Fibroblast of skin of scalp (primary cell): ENCODE results near the gene NUS1. TPM values are rescaled to one million over a fixed set of nuclear protein-coding genes. Genes with fewer than 3 reads are reported as not detected.
A peak's percentile ranks its signal among the peaks of the same experiment; 100 is the strongest.
"Not testable (repeated sequence)": the region's sequence is repeated elsewhere in the genome, so short reads cannot be mapped to it uniquely, and the experiment has no call there.

Experiments used
- DNase-seq: peaks from one replicate; pipeline ENCODE4 v3.0.0-alpha.2; 2013
- polyA plus RNA-seq, 2 experiments: library from polyadenylated mRNA; unstranded; fragments of 120-200 nt; gene quantifications; one replicate each; pipeline ENCODE4 v1.2.1, GENCODE V29; 2013; ENCODE audit not compliant: insufficient read length in 2 of 2

Gene NUS1
- polyA plus RNA-seq (2013, experiment 1 of 2; ENCODE audit: insufficient read length), result 37.7 TPM
- 41.2 TPM for polyA plus RNA-seq (2013, experiment 2 of 2; ENCODE audit: insufficient read length)

GRCh38 chr6:117674991-117675657, at the start of gene NUS1:
TSS of gene NUS1 (plus strand) at chr6:117675469. CDS start at chr6:117675671, 202 bp downstream.
- DNase-seq, result peak; percentile 99

DNA sequence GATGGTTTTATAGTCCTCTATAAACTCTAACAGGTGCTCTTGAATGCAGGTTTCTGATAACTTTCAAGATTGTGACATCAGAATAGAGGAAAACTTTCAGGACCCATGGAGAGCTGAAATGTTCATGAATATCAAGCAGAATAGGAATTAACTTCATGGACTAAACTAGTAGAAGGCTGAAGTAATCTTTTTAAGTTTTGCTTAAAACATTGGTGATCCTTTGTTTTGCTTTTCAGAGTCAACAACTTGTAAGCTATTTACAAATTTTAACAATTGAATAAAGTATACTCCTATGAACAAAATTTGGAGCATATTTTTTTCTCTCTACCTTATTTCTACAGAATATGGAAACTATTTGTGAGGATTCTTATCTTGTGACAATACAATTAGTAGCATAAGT, 47.7 kb upstream of the NUS1 start:
- no peak for DNase-seq

GRCh38 chr6:117629119-117629660, 46.1 kb upstream of the NUS1 start:
- no peak for DNase-seq

- no peak for DNase-seq
Observed at GRCh38 chr6:117637770-117638169, 37.5 kb upstream of the NUS1 start.

DNA sequence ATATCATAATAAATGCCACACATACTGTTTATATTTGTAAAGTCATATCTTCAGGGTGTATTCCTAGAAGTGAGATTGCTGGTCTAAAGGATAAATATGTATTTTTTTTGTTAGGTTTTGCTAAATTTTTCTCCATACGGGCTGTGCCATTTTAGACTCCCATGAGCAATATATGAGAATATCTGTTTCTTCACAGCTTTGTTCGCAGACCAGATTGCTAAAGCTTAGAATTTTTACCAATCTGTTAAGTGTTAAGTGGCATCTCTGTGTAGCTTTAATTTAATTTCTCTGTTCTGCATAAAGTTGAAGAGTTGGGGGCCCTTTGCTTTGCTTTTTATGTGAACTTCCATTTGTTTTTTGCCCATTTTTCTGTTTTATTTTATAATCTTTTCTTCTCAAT, 32.3 kb upstream of the NUS1 start:
- DNase-seq, result no peak

- DNase-seq, result not testable (repeated sequence)
Observed at GRCh38 chr6:117651984-117652383, 23.3 kb upstream of the NUS1 start.

GRCh38 chr6:117653949-117654348, 21.3 kb upstream of the NUS1 start:
- DNase-seq, result no peak

DNA sequence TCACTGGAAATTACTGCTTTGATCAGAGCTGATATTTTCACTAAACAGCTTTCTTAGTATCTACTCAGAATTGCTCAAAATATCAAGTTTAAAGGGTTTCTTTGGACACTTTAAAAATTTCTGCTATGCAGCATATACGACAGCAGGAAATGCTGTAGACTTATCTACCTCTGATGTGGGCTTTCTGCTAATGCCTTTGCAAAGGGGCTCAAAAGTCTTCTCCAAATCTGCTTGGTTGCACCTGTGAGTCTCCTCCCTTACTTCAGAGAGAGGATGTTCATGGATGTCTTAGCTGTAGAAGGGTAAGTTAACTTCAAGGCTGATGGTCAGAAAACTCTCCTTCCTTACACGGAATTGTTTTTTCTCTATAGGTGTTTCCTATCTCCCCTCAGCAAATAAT, 19.9 kb upstream of the NUS1 start:
- no peak for DNase-seq

DNA sequence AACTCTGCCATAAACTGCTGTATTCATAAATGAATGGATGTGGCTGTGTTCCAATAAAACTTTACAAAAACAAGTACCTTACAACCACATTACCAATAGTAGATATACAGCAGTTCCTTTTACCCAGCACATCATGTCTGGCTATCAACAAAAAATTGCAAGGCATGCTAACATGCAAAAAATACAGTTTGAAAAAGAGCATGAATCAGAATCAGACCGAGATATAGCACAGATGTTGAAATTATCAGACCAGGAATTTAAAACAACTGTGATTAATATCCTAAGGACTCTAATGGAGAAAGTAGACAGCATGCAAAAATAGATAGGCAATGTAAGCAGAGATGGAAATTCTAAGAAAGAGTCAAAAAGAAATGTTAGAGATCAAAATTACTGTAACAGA, 8.4 kb upstream of the NUS1 start:
- DNase-seq, result no peak

GRCh38 chr6:117668736-117669135, 6.5 kb upstream of the NUS1 start:
- DNase-seq, result no peak

GRCh38 chr6:117674503-117674902, 766 bp upstream of the NUS1 start:
- DNase-seq, result no peak

- not testable (repeated sequence) for DNase-seq
Observed at GRCh38 chr6:117675658-117676301, 511 bp downstream of the NUS1 start.

GRCh38 chr6:117676577-117677218, 1.4 kb downstream of the NUS1 start:
- DNase-seq, result no peak

DNA sequence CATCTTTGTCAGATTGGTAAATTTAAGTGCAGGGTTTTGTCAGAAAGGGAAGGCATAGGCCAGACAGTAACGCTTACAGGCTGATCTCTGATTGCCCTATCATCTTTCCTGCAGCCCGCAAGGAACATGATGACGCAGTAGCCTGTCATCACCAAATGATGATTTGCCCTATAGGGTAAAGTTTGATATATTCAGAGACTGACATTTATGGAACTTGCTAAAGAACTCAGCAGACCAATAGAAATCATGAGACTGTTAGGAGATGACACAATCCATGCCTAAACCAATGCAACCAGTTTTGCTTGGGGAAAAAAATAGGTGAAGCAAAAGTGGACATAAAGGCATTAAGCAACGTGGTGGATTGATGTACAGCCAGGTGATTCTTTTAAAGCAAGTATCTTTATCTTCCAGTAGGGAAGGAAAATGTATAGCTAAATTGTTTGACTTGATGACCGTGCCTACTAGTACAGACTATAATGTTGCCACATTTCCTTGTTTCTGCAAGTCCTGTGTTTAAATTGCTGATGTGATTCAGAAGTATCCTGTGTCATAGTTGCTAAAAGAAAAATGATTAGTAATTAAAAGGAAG, 2.4 kb downstream of the NUS1 start:
- peak; percentile 9 for DNase-seq

DNA sequence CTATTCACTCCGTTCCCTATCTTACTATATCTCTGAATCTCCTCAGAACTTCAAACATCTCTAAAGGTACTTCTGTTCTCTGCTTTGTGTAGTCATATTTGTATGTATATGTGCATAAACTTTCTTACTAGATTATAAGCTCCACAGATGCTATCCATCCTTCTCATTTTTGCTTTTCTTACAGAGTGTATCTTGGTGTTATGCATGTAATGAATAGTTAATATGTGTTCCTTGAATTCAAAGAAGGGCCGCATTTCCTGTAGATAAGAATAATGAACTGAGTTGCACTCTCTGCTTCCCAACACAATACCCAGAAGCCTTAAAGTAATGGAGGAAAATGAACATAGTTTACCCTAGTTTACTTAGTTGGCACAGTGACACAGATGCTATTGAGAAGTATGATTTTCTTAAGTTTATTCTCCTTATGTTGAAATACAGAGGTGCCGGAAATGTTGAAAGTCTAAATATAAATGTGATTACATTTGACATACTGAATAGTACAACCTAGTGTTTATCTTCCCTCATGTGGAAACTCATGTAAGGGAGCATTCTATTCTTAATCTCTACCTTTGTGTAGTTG, 6.0 kb downstream of the NUS1 start:
- no peak for DNase-seq

DNA sequence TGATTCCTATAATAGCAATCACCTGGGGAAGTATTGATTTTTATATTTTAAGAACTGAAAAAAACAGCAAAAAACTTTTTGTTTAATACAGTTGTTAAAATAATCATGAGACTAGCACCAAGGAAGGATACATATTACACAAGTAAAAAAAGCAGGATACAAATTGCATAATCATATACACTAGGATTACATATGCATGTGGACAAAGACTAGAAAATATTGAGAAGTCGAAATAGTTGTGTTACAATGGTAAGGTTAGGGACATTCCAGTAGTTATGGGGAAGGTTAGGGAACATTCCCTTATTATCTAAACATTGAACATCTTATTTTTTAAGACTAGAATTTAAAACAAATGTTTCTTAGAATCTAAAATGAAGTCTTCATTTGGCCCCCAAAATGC, 9.5 kb downstream of the NUS1 start:
- no peak for DNase-seq

- no peak for DNase-seq
Observed at GRCh38 chr6:117685359-117685758, 10.1 kb downstream of the NUS1 start.

GRCh38 chr6:117687021-117687648, 11.9 kb downstream of the NUS1 start:
- DNase-seq, result no peak

GRCh38 chr6:117689584-117689983, 14.3 kb downstream of the NUS1 start:
- not testable (repeated sequence) for DNase-seq

DNA sequence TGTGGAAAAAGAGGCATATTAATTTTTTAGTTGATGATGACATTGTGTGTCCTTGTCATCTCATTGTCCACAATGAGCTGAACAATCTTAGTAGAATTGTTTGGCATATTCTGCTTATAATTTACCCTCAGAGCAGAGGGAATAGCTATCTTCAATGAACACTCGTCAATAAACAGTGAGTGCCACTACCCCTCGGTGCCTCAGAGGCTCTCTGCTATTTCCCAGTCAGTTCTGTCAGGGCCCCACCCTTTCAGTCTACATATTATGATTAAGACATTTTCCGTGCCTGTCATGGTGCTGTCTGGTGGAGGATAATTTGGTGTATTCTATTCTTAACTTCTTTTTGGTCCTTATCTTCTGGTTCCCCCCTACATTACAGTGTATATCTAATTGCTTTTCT, 31.2 kb downstream of the NUS1 start:
- DNase-seq, result no peak

DNA sequence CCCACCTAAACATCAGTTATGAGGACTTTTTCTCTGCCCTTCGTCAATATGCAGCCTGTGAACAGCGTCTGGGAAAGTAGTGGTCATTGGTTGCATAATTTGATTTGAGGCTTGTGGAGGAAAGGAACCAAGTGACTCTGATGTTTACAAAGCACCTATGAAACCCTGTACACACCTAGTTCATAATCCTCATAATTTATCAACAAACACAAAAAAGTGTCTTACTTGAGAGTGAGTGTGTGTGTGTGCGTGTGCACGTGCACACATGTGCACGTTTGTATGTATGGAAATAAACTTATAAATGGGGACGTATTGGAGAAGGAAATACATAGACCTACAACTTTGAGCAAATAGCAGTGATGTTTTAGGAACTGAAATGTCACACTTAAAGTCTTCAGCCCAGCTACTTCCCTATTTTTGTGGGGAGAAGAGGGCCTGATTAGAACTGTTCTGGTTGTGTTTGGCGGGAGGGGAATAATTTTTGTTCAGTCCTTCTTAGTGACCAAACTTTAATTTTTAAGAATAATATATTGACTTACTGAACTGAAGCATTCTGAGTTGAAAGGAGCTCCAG, 31.8 kb downstream of the NUS1 start:
- not testable (repeated sequence) for DNase-seq

DNA sequence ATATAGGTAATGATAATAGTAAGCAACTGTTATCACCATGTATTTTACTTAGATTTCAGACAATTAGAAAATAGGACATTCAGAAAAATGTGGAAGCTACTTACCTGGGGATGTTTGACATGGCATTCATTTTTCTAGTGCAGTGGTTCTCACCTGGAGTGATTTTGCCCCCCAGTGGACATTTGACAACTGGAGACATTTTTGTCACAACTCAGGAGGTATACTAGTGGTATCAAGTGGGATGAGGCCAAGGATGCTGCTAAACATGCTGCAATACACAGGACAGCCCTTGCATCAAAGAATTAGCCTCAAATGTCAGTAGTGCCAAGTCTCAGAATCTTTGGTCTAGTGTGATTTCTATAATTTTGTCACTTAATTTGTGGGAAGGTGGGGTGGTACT, 36.1 kb downstream of the NUS1 start:
- DNase-seq, result no peak
